Hepatocyte (in vitro differentiated cells): ENCODE measurements around the gene CAMKK1. TPM values are rescaled to one million over a fixed set of nuclear protein-coding genes. Genes with fewer than 3 reads are reported as not detected.

Experiments used
- DNase-seq: peaks from one replicate; pipeline ENCODE4 v3.0.0-alpha.2; 2016; ENCODE audit warnings: low spot score
- H2AFZ ChIP-seq: fragments of 200-600 bp; sonication (generic); 2 replicates; pipeline ENCODE4 v1.6.0; 2016; ENCODE audit warnings: antibody characterized with exemption, mild to moderate bottlenecking
- H3K27ac ChIP-seq: fragments of 200-600 bp; sonication (generic); 2 replicates; pipeline ENCODE4 v1.5.1; 2016; ENCODE audit warnings: mild to moderate bottlenecking
- H3K27me3 ChIP-seq: fragments of 200-600 bp; sonication (generic); 2 replicates; pipeline ENCODE4 v1.6.1; 2016
- H3K36me3 ChIP-seq: fragments of 200-600 bp; sonication (generic); replicated peaks from 2 replicates; pipeline ENCODE4 v1.5.1; 2016; ENCODE audit warnings: low read depth; ENCODE audit not compliant: insufficient read depth
- H3K4me1 ChIP-seq: fragments of 200-600 bp; sonication (generic); 2 replicates; pipeline ENCODE4 v1.5.1; 2016; ENCODE audit warnings: mild to moderate bottlenecking, moderate library complexity; ENCODE audit not compliant: insufficient read depth
- H3K4me2 ChIP-seq: fragments of 200-600 bp; sonication (generic); 2 replicates; pipeline ENCODE4 v1.6.0; 2016
- H3K4me3 ChIP-seq: fragments of 200-600 bp; sonication (generic); 2 replicates; pipeline ENCODE4 v1.5.1; 2016; ENCODE audit warnings: mild to moderate bottlenecking
- H3K79me2 ChIP-seq: fragments of 200-600 bp; sonication (generic); 2 replicates; pipeline ENCODE4 v1.6.0; 2017; ENCODE audit warnings: mild to moderate bottlenecking
- H3K9me2 ChIP-seq: fragments of 200-600 bp; sonication (generic); replicated peaks from 2 replicates; pipeline ENCODE4 v1.6.0; 2017; ENCODE audit warnings: mild to moderate bottlenecking; ENCODE audit not compliant: insufficient read depth
- H3K9me3 ChIP-seq: fragments of 200-600 bp; sonication (generic); 2 replicates; pipeline ENCODE4 v1.5.1; 2016; ENCODE audit warnings: low read depth, mild to moderate bottlenecking
- H4K20me1 ChIP-seq: fragments of 200-600 bp; sonication (generic); 2 replicates; pipeline ENCODE4 v1.6.0; 2016; ENCODE audit warnings: mild to moderate bottlenecking; ENCODE audit not compliant: insufficient read depth, poor library complexity, severe bottlenecking
- CTCF ChIP-seq: fragments of 200-600 bp; sonication (generic); IDR thresholded peaks from 2 replicates; pipeline ENCODE4 v1.5.1; 2016; ENCODE audit warnings: antibody characterized with exemption, mild to moderate bottlenecking; ENCODE audit not compliant: poor library complexity
- EZH2 ChIP-seq: fragments of 200-600 bp; sonication (generic); IDR thresholded peaks from 2 replicates; pipeline ENCODE4 v1.6.1; 2016; ENCODE audit warnings: antibody characterized with exemption, mild to moderate bottlenecking, borderline replicate concordance
- EZH2phosphoT487 ChIP-seq: fragments of 200-600 bp; sonication (generic); IDR thresholded peaks from one replicate; pipeline ENCODE4 v1.6.1; 2018; ENCODE audit warnings: antibody characterized with exemption, mild to moderate bottlenecking, low read depth, moderate library complexity; ENCODE audit not compliant: unreplicated experiment, severe bottlenecking
- WGBS: methylation state at CpG from one replicate; pipeline ENCODE4 v1.1.6; 2016; ENCODE audit warnings: low lambda C conversion rate; ENCODE audit errors: missing lambda C conversion rate; 5-methylcytosine and 5-hydroxymethylcytosine counted together
- polyA plus RNA-seq: library from polyadenylated mRNA; unstranded; fragments of >200 nt; fragmentation: Nextera tagmentation; extraction: Ambion mirVana; gene quantifications from 2 replicates; pipeline ENCODE4 v1.2.1, GENCODE V29; 2016
- total RNA-seq: library from RNA; depleted of rRNA; stranded (reverse); fragments of >200 nt; gene quantifications from 2 replicates; pipeline ENCODE4 v1.2.3, GENCODE V29; 2014

The CAMKK1 gene
- total and polyA plus RNA-seq, 2 experiments from 2014 or later: 4.4 to 5.1 TPM

DNA sequence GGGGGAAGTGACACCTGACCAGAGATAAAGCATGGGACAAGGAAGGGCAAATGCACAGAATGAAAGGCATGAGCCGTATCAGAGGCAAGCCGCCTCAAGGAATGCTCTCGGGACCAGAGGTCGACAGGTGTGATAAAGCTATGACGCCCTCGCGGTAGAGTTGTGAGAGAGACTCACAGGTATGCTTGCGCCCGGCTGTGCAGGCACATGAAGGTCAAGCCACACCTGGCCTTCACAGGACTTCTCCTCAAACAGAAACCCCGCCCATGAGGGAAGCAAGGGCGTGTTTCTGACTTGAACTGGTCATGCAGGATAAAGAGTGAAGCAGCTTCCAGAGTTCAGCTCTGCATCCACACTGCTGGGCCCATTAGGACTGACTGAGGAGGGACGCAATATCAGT lies 54.6 kb downstream of the CAMKK1 start:
- TF ChIP-seq CTCF (no peak), EZH2phosphoT487 (no peak), EZH2 (no peak)
- 68% methylated on average over 12 of the region's 12 CpGs for WGBS
- Histone ChIP-seq H3K36me3 (peaks cover 3% of the 10 kb centered on the region), H3K4me1 (no peaks in the 10 kb centered on the region), H4K20me1 (peaks cover 4% of the 10 kb centered on the region), H3K9me2 (no peaks in the 10 kb centered on the region), H3K4me2 (no peak overlapping the region), H2AFZ (no peak overlapping the region), H3K9me3 (no peaks in the 10 kb centered on the region), H3K27me3 (no peaks in the 10 kb centered on the region), H3K27ac (peak overlapping the region; percentile 89), H3K79me2 (peaks cover 86% of the 10 kb centered on the region), H3K4me3 (no peak overlapping the region)
- DNase-seq: peak; percentile 88

GRCh38 chr17:3836551-3836950 lies 56.3 kb downstream of the CAMKK1 start:
- over 99% methylated on average over 10 of the region's 10 CpGs for WGBS
- Histone ChIP-seq H3K4me2 (no peak overlapping the region), H3K79me2 (peaks cover 77% of the 10 kb centered on the region), H3K4me3 (no peak overlapping the region), H2AFZ (no peak overlapping the region), H3K4me1 (no peaks in the 10 kb centered on the region), H3K27me3 (no peaks in the 10 kb centered on the region), H3K9me3 (no peaks in the 10 kb centered on the region), H3K27ac (no peak overlapping the region), H3K9me2 (no peaks in the 10 kb centered on the region), H4K20me1 (peaks cover 4% of the 10 kb centered on the region), H3K36me3 (peaks cover 3% of the 10 kb centered on the region)
- TF ChIP-seq EZH2: no peak
- no peak for TF ChIP-seq EZH2phosphoT487
- TF ChIP-seq CTCF: no peak
- no peak for DNase-seq

DNA sequence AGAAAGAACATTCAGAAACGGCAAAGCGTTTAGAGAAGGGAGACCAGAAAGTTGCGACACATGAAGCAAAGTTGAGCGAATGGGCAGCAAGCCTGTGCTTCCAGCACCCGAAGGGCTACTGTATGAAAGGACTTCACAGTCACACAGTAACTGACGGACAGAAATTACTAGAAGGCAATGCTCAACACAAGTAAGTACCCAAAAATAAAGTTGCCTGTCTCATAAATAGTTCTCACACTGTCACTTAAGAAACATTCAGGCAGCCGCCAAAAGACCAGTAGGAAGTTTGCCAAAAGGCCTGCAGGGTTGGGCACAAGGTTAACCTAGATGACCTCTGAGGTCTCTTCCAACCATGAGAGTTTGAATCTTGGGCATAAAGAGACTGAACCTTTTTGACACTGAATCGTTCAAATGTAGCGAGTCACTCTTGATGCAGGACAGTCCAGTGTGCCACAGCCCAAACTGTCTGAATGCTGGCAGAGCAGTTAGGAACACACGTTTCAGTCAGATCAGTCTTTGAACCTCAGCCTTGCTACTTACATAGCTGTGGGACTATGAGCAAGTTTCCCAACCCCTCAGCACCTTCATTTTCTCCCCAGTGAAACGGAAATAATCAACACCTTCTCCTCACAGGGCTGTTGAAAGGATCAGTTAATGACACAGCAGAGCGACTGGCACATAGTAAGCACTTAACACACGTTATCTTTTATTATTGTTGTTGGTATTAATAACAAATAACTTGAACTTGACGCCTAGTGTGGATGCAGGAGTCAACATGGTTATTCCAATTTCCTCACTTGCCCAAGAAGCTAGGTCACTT lies 57.2 kb downstream of the CAMKK1 start:
- no peak for DNase-seq
- Histone ChIP-seq H4K20me1 (peaks cover 4% of the 10 kb centered on the region), H3K79me2 (peaks cover 73% of the 10 kb centered on the region), H3K9me3 (no peaks in the 10 kb centered on the region), H3K4me1 (no peaks in the 10 kb centered on the region), H3K27ac (no peak overlapping the region), H3K27me3 (no peaks in the 10 kb centered on the region), H3K9me2 (no peaks in the 10 kb centered on the region), H3K4me2 (no peak overlapping the region), H3K4me3 (no peak overlapping the region), H3K36me3 (peaks cover 3% of the 10 kb centered on the region), H2AFZ (no peak overlapping the region)
- TF ChIP-seq EZH2 (no peak), CTCF (no peak), EZH2phosphoT487 (no peak)
- WGBS: 89% methylated on average over 14 of the region's 14 CpGs
